Measurements from ENCODE around the gene CRYBB1. TPM values are rescaled to one million over a fixed set of nuclear protein-coding genes. Genes with fewer than 3 reads are reported as not detected.

Gene CRYBB1
- total RNA-seq, 1 experiment from 2014 or later: not detected

DNA sequence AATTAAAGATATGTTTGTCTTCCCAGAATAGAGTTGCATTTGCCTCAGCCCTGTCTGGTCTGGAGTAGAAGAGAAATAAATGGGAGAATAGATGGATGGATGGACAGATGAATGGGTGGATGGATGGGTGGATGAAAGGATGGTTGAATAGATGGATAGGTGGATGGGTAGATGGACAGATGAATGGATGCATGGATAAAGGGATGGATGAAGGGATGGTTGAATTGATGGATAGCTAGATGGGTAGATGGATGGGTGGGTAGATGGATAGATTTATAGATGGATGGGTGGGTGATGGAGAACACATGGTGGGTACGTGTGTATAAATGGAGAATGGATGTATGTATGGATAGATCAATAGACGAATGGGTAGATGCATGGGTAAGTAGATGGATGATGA, 8.5 kb downstream of the CRYBB1 start:
- ChIA-PET POLR2A (ENCODE audit: unreplicated experiment) (interaction anchor here (0.5 kb wide), 1 partner anchor 136 kb away, joined by 5 read pairs; no protein-coding TSS in a partner anchor), CTCF (no interaction called here)
- H3K9me2 ChIP-seq (replicated peaks; ENCODE audit: low read length): no peaks in the 10 kb centered on the region
- no peak overlapping the region for H3K4me2 ChIP-seq (ENCODE audit: low read length)
- H3K4me3 ChIP-seq (ENCODE audit: low read length): no peak overlapping the region
- no peak overlapping the region for H2AFZ ChIP-seq (ENCODE audit: low read length)
- H3K27ac ChIP-seq (ENCODE audit: low read length): no peak overlapping the region
- no peak for DNase-seq
- H3K9ac ChIP-seq (ENCODE audit: low read length): no peak overlapping the region
- no peaks in the 10 kb centered on the region for H3K36me3 ChIP-seq (ENCODE audit: low read depth, low read length)
- TF ChIP-seq EZH2phosphoT487 (IDR thresholded peaks at IDR 0.05; ENCODE audit: borderline replicate concordance, low read length) (no peak), CTCF (conservative IDR thresholded peaks at IDR 0.05; ENCODE audit: low read depth, low read length) (no peak), EZH2 (IDR thresholded peaks at IDR 0.05; ENCODE audit: low read length, unreplicated experiment) (no peak)
- ATAC-seq: no peak
- no peaks in the 10 kb centered on the region for H3K27me3 ChIP-seq (ENCODE audit: low read length)
- no peaks in the 10 kb centered on the region for H3K9me3 ChIP-seq (ENCODE audit: low read length)
- no TSS peak for BruUV-seq (replicated peaks)
- no peaks in the 10 kb centered on the region for H3F3A ChIP-seq (ENCODE audit: low read length, unreplicated experiment)
- intact Hi-C loops (cut with micrococcal nuclease): no loop called here
- H4K20me1 ChIP-seq (ENCODE audit: low read length): no peaks in the 10 kb centered on the region
- no peaks in the 10 kb centered on the region for H3K79me2 ChIP-seq (ENCODE audit: low read length)
- peaks cover 14% of the 10 kb centered on the region for H3K4me1 ChIP-seq (ENCODE audit: insufficient read depth, low read length)

DNA sequence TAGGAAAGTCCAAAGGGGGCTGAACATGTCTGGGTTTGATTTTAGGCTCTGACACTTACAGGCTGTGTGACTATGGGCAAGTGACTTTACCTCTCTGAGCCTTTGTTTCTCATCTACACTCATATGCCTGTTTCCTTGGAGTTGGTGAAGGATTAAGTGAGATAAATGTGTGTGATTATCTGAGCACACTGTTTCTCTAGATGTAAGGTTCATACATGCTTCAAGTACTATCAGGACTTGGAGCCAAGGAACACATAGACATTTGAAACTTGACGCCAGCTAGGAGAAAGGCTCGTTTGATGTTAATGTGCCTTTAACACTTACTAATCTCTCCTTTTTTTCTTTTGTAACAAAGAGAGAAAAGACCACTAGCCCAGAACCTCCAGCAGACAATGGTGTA, 9.7 kb downstream of the CRYBB1 start:
- H3K27ac ChIP-seq (ENCODE audit: low read length): no peak overlapping the region
- H3K4me2 ChIP-seq (ENCODE audit: low read length): no peak overlapping the region
- no peak overlapping the region for H3K9ac ChIP-seq (ENCODE audit: low read length)
- intact Hi-C loops (cut with micrococcal nuclease): no loop called here
- no TSS peak for BruUV-seq (replicated peaks)
- H3K27me3 ChIP-seq (ENCODE audit: low read length): no peaks in the 10 kb centered on the region
- TF ChIP-seq CTCF (conservative IDR thresholded peaks at IDR 0.05; ENCODE audit: low read depth, low read length): no peak
- no peak for TF ChIP-seq EZH2 (IDR thresholded peaks at IDR 0.05; ENCODE audit: low read length, unreplicated experiment)
- TF ChIP-seq EZH2phosphoT487 (IDR thresholded peaks at IDR 0.05; ENCODE audit: borderline replicate concordance, low read length): no peak
- H3K4me1 ChIP-seq (ENCODE audit: insufficient read depth, low read length): peaks cover 14% of the 10 kb centered on the region
- no peaks in the 10 kb centered on the region for H3K79me2 ChIP-seq (ENCODE audit: low read length)
- ATAC-seq: no peak
- no peak overlapping the region for H2AFZ ChIP-seq (ENCODE audit: low read length)
- H3F3A ChIP-seq (ENCODE audit: low read length, unreplicated experiment): no peaks in the 10 kb centered on the region
- POLR2A ChIA-PET (ENCODE audit: unreplicated experiment): no interaction called here
- no peaks in the 10 kb centered on the region for H3K9me3 ChIP-seq (ENCODE audit: low read length)
- no peaks in the 10 kb centered on the region for H3K36me3 ChIP-seq (ENCODE audit: low read depth, low read length)
- no peak overlapping the region for H3K4me3 ChIP-seq (ENCODE audit: low read length)
- H3K9me2 ChIP-seq (replicated peaks; ENCODE audit: low read length): no peaks in the 10 kb centered on the region
- H4K20me1 ChIP-seq (ENCODE audit: low read length): no peaks in the 10 kb centered on the region
- no peak for DNase-seq
- CTCF ChIA-PET: no interaction called here

- intact Hi-C loops (cut with micrococcal nuclease): no loop called here
- H3K9me2 ChIP-seq (replicated peaks; ENCODE audit: low read length): no peaks in the 10 kb centered on the region
- TF ChIP-seq EZH2 (IDR thresholded peaks at IDR 0.05; ENCODE audit: low read length, unreplicated experiment) (no peak), CTCF (conservative IDR thresholded peaks at IDR 0.05; ENCODE audit: low read depth, low read length) (no peak), EZH2phosphoT487 (IDR thresholded peaks at IDR 0.05; ENCODE audit: borderline replicate concordance, low read length) (no peak)
- H3K9me3 ChIP-seq (ENCODE audit: low read length): no peaks in the 10 kb centered on the region
- no peak overlapping the region for H3K4me2 ChIP-seq (ENCODE audit: low read length)
- H3K9ac ChIP-seq (ENCODE audit: low read length): no peak overlapping the region
- ChIA-PET CTCF (interaction anchor here (0.7 kb wide), 1 partner anchor 1380 kb away, joined by 11 read pairs; no protein-coding TSS in a partner anchor), POLR2A (ENCODE audit: unreplicated experiment) (no interaction called here)
- no peak overlapping the region for H3K27ac ChIP-seq (ENCODE audit: low read length)
- H4K20me1 ChIP-seq (ENCODE audit: low read length): no peaks in the 10 kb centered on the region
- ATAC-seq (no peak), DNase-seq (peak; percentile 9)
- peaks cover 14% of the 10 kb centered on the region for H3K4me1 ChIP-seq (ENCODE audit: insufficient read depth, low read length)
- no peaks in the 10 kb centered on the region for H3K79me2 ChIP-seq (ENCODE audit: low read length)
- H3K27me3 ChIP-seq (ENCODE audit: low read length): no peaks in the 10 kb centered on the region
- no peaks in the 10 kb centered on the region for H3F3A ChIP-seq (ENCODE audit: low read length, unreplicated experiment)
- H3K36me3 ChIP-seq (ENCODE audit: low read depth, low read length): no peaks in the 10 kb centered on the region
- no peak overlapping the region for H3K4me3 ChIP-seq (ENCODE audit: low read length)
- H2AFZ ChIP-seq (ENCODE audit: low read length): no peak overlapping the region
- no TSS peak for BruUV-seq (replicated peaks)
Observed at GRCh38 chr22:26606611-26607010, 11.2 kb downstream of the CRYBB1 start.

Measured in PC-3 (cell line).